Adrenal gland (tissue), 12 donors: ENCODE data around the gene ALDH6A1. TPM values are rescaled to one million over a fixed set of nuclear protein-coding genes. Genes with fewer than 3 reads are reported as not detected.

ENCODE experiments used
- DNase-seq, 7 donors: peaks; one replicate each; pipeline ENCODE4 v3.0.0-alpha.2; 2019 to 2020
- H3K27ac ChIP-seq, 5 donors: fragments of 200-600 bp; sonication (generic) in 4 of 5; 1 replicate in 3 of 5; 2 replicates in 2 of 5; pipeline versions ENCODE4 v1.5.1 to v1.8.0; 2016 to 2020; ENCODE audit warnings: mild to moderate bottlenecking in 1 of 5
- H3K27me3 ChIP-seq: fragments of 200-600 bp; 2 replicates; pipeline ENCODE4 v1.8.0; 2021
- H3K36me3 ChIP-seq, 2 donors: fragments of 200-600 bp; replicated peaks in 1 of 2; 1 replicate in 1 of 2; 2 replicates in 1 of 2; pipeline versions ENCODE4 v1.5.1 to v1.8.0; 2018 to 2022
- H3K4me1 ChIP-seq, 2 donors: fragments of 200-600 bp; replicated peaks in 1 of 2; 1 replicate in 1 of 2; 2 replicates in 1 of 2; pipeline versions ENCODE4 v1.5.1 to v1.8.0; 2018 to 2021
- H3K4me3 ChIP-seq, 4 donors: fragments of 200-600 bp; sonication (generic) in 3 of 4; one replicate each; pipeline ENCODE4 v1.5.1; 2016 to 2018
- H3K9me3 ChIP-seq, 3 donors: fragments of 200-600 bp; sonication (generic) in 1 of 3; replicated peaks in 1 of 3; 1 replicate in 2 of 3; 2 replicates in 1 of 3; pipeline versions ENCODE4 v1.5.1 to v1.8.0; 2016 to 2021
- POLR2A ChIP-seq, 2 donors: fragments of 450-650 bp; IDR thresholded peaks; one replicate each; pipeline ENCODE4 v1.6.1; 2017; ENCODE audit warnings: antibody characterized with exemption in 2 of 2, mild to moderate bottlenecking in 2 of 2, moderate library complexity in 1 of 2
- WGBS, 4 donors: extraction: QIAGEN DNeasy Blood & Tissue Kit in 2 of 4; methylation state at CpG; one replicate each; pipeline versions ENCODE4 v1.1.5 to v1.1.7; 2013 to 2017; 5-methylcytosine and 5-hydroxymethylcytosine counted together
- intact Hi-C, 2 donors: fragments of 100-400 bp; cut with DNase I; formaldehyde crosslinking; loops; one replicate each; pipeline versions ENCODE4 v1.14.1 to v1.15.0; 2022 to 2023
- polyA plus RNA-seq, 3 donors: library from polyadenylated mRNA; stranded (reverse); fragments of 200-250 nt in 2 of 3; fragments of 350-450 nt in 1 of 3; fragmentation: Illumina TruSeq in 1 of 3; extraction: RNeasy Lipid Tissue Mini Kit (QIAGEN cat#74804) in 1 of 3; gene quantifications; one replicate each; pipeline ENCODE4 v1.2.3, GENCODE V29; 2013 to 2014
- total RNA-seq, 9 donors: library from RNA; depleted of rRNA in 4 of 9; stranded (reverse); fragments of >200 nt in 4 of 9; fragments of 120-200 nt in 1 of 9; fragmentation: NEBNext Ultra II Directional in 1 of 9; extraction: Animal tissue kit (Norgen Biotek cat#: 25700) in 1 of 9; gene quantifications; one replicate each; pipeline versions ENCODE4 v1.1.0 to v1.2.4, GENCODE V29; 2013 to 2023
- TF ChIP-seq, protein P1 (sequence below), 6 experiments: fragments of 450-650 bp in 4 of 6; fragments of 200-600 bp in 2 of 6; sonication (generic) in 1 of 6; IDR thresholded peaks; 1 replicate in 5 of 6; 2 replicates in 1 of 6; pipeline versions ENCODE4 v1.5.1 to v1.8.0; 2016 to 2021; ENCODE audit warnings: antibody characterized with exemption in 6 of 6, mild to moderate bottlenecking in 2 of 6, moderate library complexity in 1 of 6
- donor health status: healthy with polysubstance abuse.
- donor health status: Bipolar disorder and iron deficiency.
- donor health status: DM: yes; HTN: yes; CAD: no.
- donor health status: DM: no; HTN: no; CAD: no.
- donor health status: DM: no; HTN: no; CAD: no.
- donor health status: DM: yes; HTN: yes; CAD: no.

ALDH6A1 gene
- total and polyA plus RNA-seq, 12 donors, result 5.9 to 68.9 (median 36.0) TPM

- intact Hi-C loops, result loop anchor here in 1 of 2 donors (10.0 kb wide), 1 partner anchor 81 kb away; the partner anchor contains the start of genes COQ6 and FAM161B
- H3K9me3 ChIP-seq, result no peaks in the 10 kb centered on the region
- H3K4me3 ChIP-seq, result no peak overlapping the region
- no peak overlapping the region for H3K27ac ChIP-seq
- 79 to 93% (median 87%) methylated on average over 4 of the region's 4 CpGs for WGBS, 4 donors
- TF ChIP-seq, protein P1, sequence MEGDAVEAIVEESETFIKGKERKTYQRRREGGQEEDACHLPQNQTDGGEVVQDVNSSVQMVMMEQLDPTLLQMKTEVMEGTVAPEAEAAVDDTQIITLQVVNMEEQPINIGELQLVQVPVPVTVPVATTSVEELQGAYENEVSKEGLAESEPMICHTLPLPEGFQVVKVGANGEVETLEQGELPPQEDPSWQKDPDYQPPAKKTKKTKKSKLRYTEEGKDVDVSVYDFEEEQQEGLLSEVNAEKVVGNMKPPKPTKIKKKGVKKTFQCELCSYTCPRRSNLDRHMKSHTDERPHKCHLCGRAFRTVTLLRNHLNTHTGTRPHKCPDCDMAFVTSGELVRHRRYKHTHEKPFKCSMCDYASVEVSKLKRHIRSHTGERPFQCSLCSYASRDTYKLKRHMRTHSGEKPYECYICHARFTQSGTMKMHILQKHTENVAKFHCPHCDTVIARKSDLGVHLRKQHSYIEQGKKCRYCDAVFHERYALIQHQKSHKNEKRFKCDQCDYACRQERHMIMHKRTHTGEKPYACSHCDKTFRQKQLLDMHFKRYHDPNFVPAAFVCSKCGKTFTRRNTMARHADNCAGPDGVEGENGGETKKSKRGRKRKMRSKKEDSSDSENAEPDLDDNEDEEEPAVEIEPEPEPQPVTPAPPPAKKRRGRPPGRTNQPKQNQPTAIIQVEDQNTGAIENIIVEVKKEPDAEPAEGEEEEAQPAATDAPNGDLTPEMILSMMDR (IDR thresholded peaks at IDR 0.05), result no peak
- no peak for TF ChIP-seq POLR2A (IDR thresholded peaks at IDR 0.05)
- no peak for DNase-seq
- H3K36me3 ChIP-seq, result no peaks in the 10 kb centered on the region
- H3K4me1 ChIP-seq, result no peaks in the 10 kb centered on the region
- no peaks in the 10 kb centered on the region for H3K27me3 ChIP-seq
Measured at GRCh38 chr14:74035556-74035955, 48.7 kb downstream of the ALDH6A1 start.

- DNase-seq, result no peak
- intact Hi-C loops, result loop anchor here in 1 of 2 donors (10.0 kb wide), 1 partner anchor 80 kb away; the partner anchor contains the start of genes COQ6 and FAM161B
- Histone ChIP-seq H3K27ac (no peak overlapping the region), H3K9me3 (no peaks in the 10 kb centered on the region), H3K4me1 (no peaks in the 10 kb centered on the region), H3K27me3 (no peaks in the 10 kb centered on the region), H3K36me3 (no peaks in the 10 kb centered on the region), H3K4me3 (no peak overlapping the region)
- 81 to 93% (median 86%) methylated on average over 3 of the region's 3 CpGs for WGBS, 4 donors
- TF ChIP-seq, protein P1 (IDR thresholded peaks at IDR 0.05), result no peak
- no peak for TF ChIP-seq POLR2A (IDR thresholded peaks at IDR 0.05)
Measured at GRCh38 chr14:74034572-74034971, 49.7 kb downstream of the ALDH6A1 start.

- WGBS, 4 donors, result 97 to 98% (median 98%) methylated on average over 3 of the region's 3 CpGs
Measured at GRCh38 chr14:74029136-74029535, 55.1 kb downstream of the ALDH6A1 start.

GRCh38 chr14:74022346-74022745, 61.9 kb downstream of the ALDH6A1 start:
- Histone ChIP-seq H3K27me3 (no peaks in the 10 kb centered on the region), H3K4me1 (peaks cover 3 to 12% of the 10 kb centered on the region in 2 donors), H3K4me3 (no peak overlapping the region), H3K36me3 (no peaks in the 10 kb centered on the region), H3K27ac (no peak overlapping the region), H3K9me3 (no peaks in the 10 kb centered on the region)
- no peak for DNase-seq
- WGBS, 4 donors, result 83 to 98% (median 87%) methylated on average over 4 of the region's 4 CpGs
- no peak for TF ChIP-seq POLR2A (IDR thresholded peaks at IDR 0.05)
- TF ChIP-seq, protein P1 (IDR thresholded peaks at IDR 0.05), result no peak
- intact Hi-C loops, result no loop called here

More at GRCh38 chr14:74029136-74029535, 55.1 kb downstream of the ALDH6A1 start:
- no peaks in the 10 kb centered on the region for H3K36me3 ChIP-seq
- DNase-seq, result no peak
- TF ChIP-seq, protein P1 (IDR thresholded peaks at IDR 0.05), result no peak
- no peak for TF ChIP-seq POLR2A (IDR thresholded peaks at IDR 0.05)
- intact Hi-C loops, result no loop called here
- H3K4me1 ChIP-seq, result no peaks in the 10 kb centered on the region
- no peak overlapping the region for H3K27ac ChIP-seq
- no peaks in the 10 kb centered on the region for H3K27me3 ChIP-seq
- H3K4me3 ChIP-seq, result no peak overlapping the region
- no peaks in the 10 kb centered on the region for H3K9me3 ChIP-seq
